HepG2 (cell line): ENCODE measurements around the gene TBC1D20. TPM values are rescaled to one million over a fixed set of nuclear protein-coding genes. Genes with fewer than 3 reads are reported as not detected.

Source experiments
- CAMTA2 ChIP-seq: sonication (generic); formaldehyde crosslinking; IDR thresholded peaks from 2 replicates; pipeline ENCODE4 v1.4.0; 2020; ENCODE audit warnings: mild to moderate bottlenecking, missing genetic modification reagents, borderline replicate concordance
- CEBPB ChIP-seq: IDR thresholded peaks from 2 replicates; pipeline ENCODE4 v1.6.1; 2011; ENCODE audit warnings: low read depth, low read length, improper control_type of control experiment, borderline replicate concordance
- GMEB1 ChIP-seq: sonication (generic); formaldehyde crosslinking; IDR thresholded peaks from 2 replicates; pipeline ENCODE4 v1.5.1; 2020; ENCODE audit warnings: missing genetic modification reagents, mild to moderate bottlenecking, borderline replicate concordance
- HDAC1 ChIP-seq: sonication (generic); formaldehyde crosslinking; IDR thresholded peaks from 2 replicates; pipeline ENCODE4 v1.5.1; 2020; ENCODE audit warnings: mild to moderate bottlenecking, missing genetic modification reagents
- KDM5B ChIP-seq: sonication (generic); formaldehyde crosslinking; IDR thresholded peaks from 2 replicates; pipeline ENCODE4 v1.4.0; 2020; ENCODE audit warnings: missing genetic modification reagents, mild to moderate bottlenecking, borderline replicate concordance
- MEIS2 ChIP-seq: sonication (generic); formaldehyde crosslinking; IDR thresholded peaks from 2 replicates; pipeline ENCODE4 v1.9.0; 2021; ENCODE audit warnings: mild to moderate bottlenecking, missing genetic modification reagents
- MZF1 ChIP-seq: sonication (generic); formaldehyde crosslinking; IDR thresholded peaks from 2 replicates; pipeline ENCODE4 v1.8.1; 2023; ENCODE audit warnings: mild to moderate bottlenecking, missing genetic modification reagents, borderline replicate concordance
- NR2F6 ChIP-seq, 2 experiments: IDR thresholded peaks; 2 replicates each; pipeline ENCODE4 v1.6.1; 2016; ENCODE audit warnings: antibody characterized with exemption in 1 of 2, mild to moderate bottlenecking in 1 of 2
- ONECUT2 ChIP-seq: sonication (generic); formaldehyde crosslinking; IDR thresholded peaks from 2 replicates; pipeline ENCODE4 v1.4.0; 2020; ENCODE audit warnings: missing genetic modification reagents
- PRPF4 ChIP-seq: fragments of 200-400 bp; formaldehyde crosslinking; IDR thresholded peaks from 2 replicates; pipeline ENCODE4 v1.6.1; 2016; ENCODE audit warnings: low read length, low read depth; ENCODE audit not compliant: poor library complexity, severe bottlenecking
- SATB2 ChIP-seq: sonication (generic); formaldehyde crosslinking; IDR thresholded peaks from 2 replicates; pipeline ENCODE4 v1.5.0; 2020; ENCODE audit warnings: missing genetic modification reagents
- SMARCC2 ChIP-seq: fragments of 450-650 bp; IDR thresholded peaks from 2 replicates; pipeline ENCODE4 v1.6.1; 2017; ENCODE audit warnings: antibody characterized with exemption, mild to moderate bottlenecking
- SMYD3 ChIP-seq: sonication (generic); formaldehyde crosslinking; IDR thresholded peaks from 2 replicates; pipeline ENCODE4 v1.8.1; 2023; ENCODE audit warnings: mild to moderate bottlenecking, missing genetic modification reagents
- SP140L ChIP-seq: sonication (generic); formaldehyde crosslinking; IDR thresholded peaks from 2 replicates; pipeline ENCODE4 v1.4.0; 2020; ENCODE audit warnings: missing genetic modification reagents, borderline replicate concordance
- TAF15 ChIP-seq: fragments of 200-400 bp; formaldehyde crosslinking; IDR thresholded peaks from one replicate; pipeline ENCODE4 v1.6.1; 2018; ENCODE audit warnings: mild to moderate bottlenecking, low read depth, low read length; ENCODE audit not compliant: poor library complexity, severe bottlenecking
- TBX3 ChIP-seq: fragments of 450-650 bp; IDR thresholded peaks from 2 replicates; pipeline ENCODE4 v1.6.1; 2017; ENCODE audit warnings: antibody characterized with exemption, mild to moderate bottlenecking, inconsistent platforms, borderline replicate concordance
- ZFX ChIP-seq: sonication (generic); formaldehyde crosslinking; IDR thresholded peaks from 2 replicates; pipeline ENCODE4 v1.4.0; 2020; ENCODE audit warnings: mild to moderate bottlenecking, low read depth, missing genetic modification reagents, moderate library complexity
- ZIK1 ChIP-seq: sonication (generic); formaldehyde crosslinking; IDR thresholded peaks from 2 replicates; pipeline ENCODE4 v1.5.0; 2020; ENCODE audit warnings: mild to moderate bottlenecking, low read depth, missing genetic modification reagents, borderline replicate concordance
- ZNF160 ChIP-seq: sonication (generic); formaldehyde crosslinking; IDR thresholded peaks from 2 replicates; pipeline ENCODE4 v1.8.0; 2022; ENCODE audit warnings: mild to moderate bottlenecking, inconsistent platforms, missing genetic modification reagents
- ZNF207 ChIP-seq: fragments of 450-650 bp; IDR thresholded peaks from 2 replicates; pipeline ENCODE4 v1.6.1; 2016; ENCODE audit warnings: antibody characterized with exemption, borderline replicate concordance
- ZNF24 ChIP-seq: fragments of 450-650 bp; IDR thresholded peaks from 2 replicates; pipeline ENCODE4 v1.6.1; 2017; ENCODE audit warnings: antibody characterized with exemption, mild to moderate bottlenecking
- ZNF276 ChIP-seq: sonication (generic); formaldehyde crosslinking; IDR thresholded peaks from 2 replicates; pipeline ENCODE4 v1.4.0; 2020; ENCODE audit warnings: mild to moderate bottlenecking, low read depth, missing genetic modification reagents
- ZNF354B ChIP-seq: sonication (generic); formaldehyde crosslinking; IDR thresholded peaks from 2 replicates; pipeline ENCODE4 v1.8.0; 2022; ENCODE audit warnings: mild to moderate bottlenecking, missing genetic modification reagents
- ZNF605 ChIP-seq: sonication (generic); formaldehyde crosslinking; IDR thresholded peaks from 2 replicates; pipeline ENCODE4 v1.8.0; 2022; ENCODE audit warnings: mild to moderate bottlenecking, missing genetic modification reagents
- ZNF629 ChIP-seq: sonication (generic); formaldehyde crosslinking; conservative IDR thresholded peaks from 2 replicates; pipeline ENCODE4 v1.5.0; 2020; ENCODE audit warnings: missing genetic modification reagents
- ZNF772 ChIP-seq: sonication (generic); formaldehyde crosslinking; IDR thresholded peaks from 2 replicates; pipeline ENCODE4 v1.5.0; 2020; ENCODE audit warnings: mild to moderate bottlenecking, missing genetic modification reagents
- ZNF773 ChIP-seq: sonication (generic); formaldehyde crosslinking; IDR thresholded peaks from 2 replicates; pipeline ENCODE4 v1.4.0; 2020; ENCODE audit warnings: missing genetic modification reagents, borderline replicate concordance
- polyA plus RNA-seq, 8 experiments: library from polyadenylated mRNA; depleted of rRNA in 3 of 8; stranded (reverse) in 7 of 8; unstranded in 1 of 8; fragments of >200 nt; fragmentation: Illumina TruSeq in 4 of 8; extraction: Trizol in 4 of 8; gene quantifications; 2 replicates each; pipeline versions ENCODE4 v1.2.1 to v1.2.3, GENCODE V29; 2011 to 2016; ENCODE audit warnings: low read depth in 4 of 8, missing spikeins in 1 of 8, mixed read lengths in 1 of 8; ENCODE audit not compliant: insufficient read depth in 1 of 8
- total RNA-seq, 5 experiments: library from RNA; depleted of rRNA; stranded (reverse); fragments of >200 nt; fragmentation: Illumina TruSeq; extraction: Trizol; gene quantifications; 2 replicates each; pipeline ENCODE4 v1.2.3, GENCODE V29; 2016; ENCODE audit warnings: low read depth in 1 of 5

The TBC1D20 gene
- total and polyA plus RNA-seq, 2 of the 13 experiments (the other 11 are each of a cell fraction or from before 2014, with no cell fraction given), result 36.6 to 47.1 TPM

GRCh38 chr20:407953-408842, 54.1 kb downstream of the TBC1D20 start, which contains the start of gene RBCK1 (continued):
- TF ChIP-seq ZNF276 (CRISPR knock-in tag) (0 out of 2 replicates have a peak, but pooled peaks have one; percentile 1), SATB2 (peak; percentile 91; the same call in 1 of the 2 replicates), CEBPB (no peak), ZNF207 (no peak), MZF1 (CRISPR knock-in tag) (no peak; the same call in 1 of the 2 replicates), ZNF24 (0 out of 2 replicates have a peak, but pooled peaks have one; percentile 38), ZNF605 (CRISPR knock-in tag) (peak; percentile 33; the same call in 1 of the 2 replicates), ZNF773 (CRISPR knock-in tag) (peak; percentile 19; the same call in 1 of the 2 replicates), ZNF772 (peak; percentile 94), KDM5B (CRISPR knock-in tag) (peak; percentile 99), SP140L (no peak), NR2F6 (IDR thresholded peaks at IDR 0.05) (no peak), NR2F6 (CRISPR knock-in tag; IDR thresholded peaks at IDR 0.05) (peak; percentile 6; the same call in 1 of the 2 replicates), ZIK1 (CRISPR knock-in tag) (peak; percentile 97), SMARCC2 (no peak), ZNF629 (CRISPR knock-in tag) (peak; percentile 41; the same call in 1 of the 2 replicates), PRPF4 (no peak), HDAC1 (CRISPR knock-in tag) (peak; percentile 83), TBX3 (no peak), ZNF160 (CRISPR knock-in tag) (peak; percentile 89), GMEB1 (CRISPR knock-in tag) (peak; percentile 59; the same call in 1 of the 2 replicates), TAF15 (peak; percentile 28), SMYD3 (CRISPR knock-in tag) (no peak), ONECUT2 (CRISPR knock-in tag) (no peak; the same call in 1 of the 2 replicates), ZFX (CRISPR knock-in tag) (peak; percentile 88), MEIS2 (CRISPR knock-in tag) (peak; percentile 73), CAMTA2 (peak; percentile 98), ZNF354B (CRISPR knock-in tag) (no peak)
